Endodermal cell (in vitro differentiated cells): ENCODE results near the gene ASPG. TPM values are rescaled to one million over a fixed set of nuclear protein-coding genes. Genes with fewer than 3 reads are reported as not detected.

Experiments used
- DNase-seq: peaks from one replicate; pipeline ENCODE4 v3.0.0-alpha.2; 2017
- H3K27ac ChIP-seq: 2 replicates; pipeline ENCODE4 v1.5.1; 2013; ENCODE audit warnings: mild to moderate bottlenecking, low read depth, low read length, moderate library complexity
- H3K27me3 ChIP-seq: 2 replicates; pipeline ENCODE4 v1.6.1; 2013; ENCODE audit warnings: mild to moderate bottlenecking, low read length, moderate library complexity; ENCODE audit not compliant: insufficient read depth, control insufficient read depth, poor library complexity, severe bottlenecking
- H3K36me3 ChIP-seq: 2 replicates; pipeline ENCODE4 v1.7.0; 2013; ENCODE audit warnings: mild to moderate bottlenecking, low read length, moderate library complexity; ENCODE audit not compliant: control insufficient read depth, insufficient read depth
- H3K4me1 ChIP-seq: one replicate; pipeline ENCODE4 v1.7.0; 2013; ENCODE audit warnings: low read length; ENCODE audit not compliant: control insufficient read depth, insufficient read depth
- H3K4me3 ChIP-seq: 2 replicates; pipeline ENCODE4 v1.5.1; 2013; ENCODE audit warnings: mild to moderate bottlenecking, low read length, moderate library complexity
- H3K9ac ChIP-seq: 2 replicates; pipeline ENCODE4 v1.6.1; 2013; ENCODE audit warnings: mild to moderate bottlenecking, low read length, moderate library complexity; ENCODE audit not compliant: poor library complexity, severe bottlenecking; ENCODE audit errors: extremely low read depth
- H3K9me3 ChIP-seq: 2 replicates; pipeline ENCODE4 v1.6.1; 2013; ENCODE audit warnings: mild to moderate bottlenecking, low read length, moderate library complexity; ENCODE audit not compliant: control insufficient read depth
- H3K27ac Mint-ChIP-seq: 2 replicates; pipeline ENCODE4 v1.8.0; 2020; ENCODE audit warnings: mixed read lengths
- H3K27me3 Mint-ChIP-seq: 2 replicates; pipeline ENCODE4 v1.8.0; 2021; ENCODE audit warnings: mild to moderate bottlenecking, mixed read lengths; ENCODE audit not compliant: insufficient read depth
- H3K36me3 Mint-ChIP-seq: 2 replicates; pipeline ENCODE4 v1.8.0; 2020; ENCODE audit warnings: low read depth, mixed read lengths
- H3K4me1 Mint-ChIP-seq: 2 replicates; pipeline ENCODE4 v1.8.0; 2020; ENCODE audit warnings: mixed read lengths
- H3K4me3 Mint-ChIP-seq: 2 replicates; pipeline ENCODE4 v1.8.0; 2020; ENCODE audit warnings: mild to moderate bottlenecking, moderate library complexity, mixed read lengths
- H3K9me3 Mint-ChIP-seq: 2 replicates; pipeline ENCODE4 v1.8.0; 2020; ENCODE audit warnings: mild to moderate bottlenecking, mixed read lengths
- whole genome bisulfite sequencing, 2 experiments: methylation state at CpG; one replicate each; pipeline versions ENCODE4 v1.1.5 to v1.1.7; 2013; ENCODE audit warnings: missing lambda C conversion rate in 2 of 2, mixed read lengths in 1 of 2; ENCODE audit not compliant: insufficient coverage in 1 of 2, insufficient read length in 1 of 2; 5-methylcytosine and 5-hydroxymethylcytosine counted together
- total RNA-seq, 2 donors: library from RNA; stranded (reverse); fragmentation: NEBNext Ultra II Directional in 1 of 2; extraction: Animal tissue kit (Norgen Biotek cat#: 25700) in 1 of 2; gene quantifications; 2 replicates in 1 of 2; 3 replicates in 1 of 2; pipeline ENCODE4 v1.2.1, GENCODE V29; 2021
- TF ChIP-seq, protein P1 (sequence below): fragments of 200-600 bp; sonication (generic); conservative IDR thresholded peaks from 2 replicates; pipeline ENCODE4 v1.5.0; 2021; ENCODE audit warnings: antibody characterized with exemption, mild to moderate bottlenecking

ASPG gene
- total RNA-seq, 2 donors from 2014 or later: 0.71 to 1.4 TPM

DNA sequence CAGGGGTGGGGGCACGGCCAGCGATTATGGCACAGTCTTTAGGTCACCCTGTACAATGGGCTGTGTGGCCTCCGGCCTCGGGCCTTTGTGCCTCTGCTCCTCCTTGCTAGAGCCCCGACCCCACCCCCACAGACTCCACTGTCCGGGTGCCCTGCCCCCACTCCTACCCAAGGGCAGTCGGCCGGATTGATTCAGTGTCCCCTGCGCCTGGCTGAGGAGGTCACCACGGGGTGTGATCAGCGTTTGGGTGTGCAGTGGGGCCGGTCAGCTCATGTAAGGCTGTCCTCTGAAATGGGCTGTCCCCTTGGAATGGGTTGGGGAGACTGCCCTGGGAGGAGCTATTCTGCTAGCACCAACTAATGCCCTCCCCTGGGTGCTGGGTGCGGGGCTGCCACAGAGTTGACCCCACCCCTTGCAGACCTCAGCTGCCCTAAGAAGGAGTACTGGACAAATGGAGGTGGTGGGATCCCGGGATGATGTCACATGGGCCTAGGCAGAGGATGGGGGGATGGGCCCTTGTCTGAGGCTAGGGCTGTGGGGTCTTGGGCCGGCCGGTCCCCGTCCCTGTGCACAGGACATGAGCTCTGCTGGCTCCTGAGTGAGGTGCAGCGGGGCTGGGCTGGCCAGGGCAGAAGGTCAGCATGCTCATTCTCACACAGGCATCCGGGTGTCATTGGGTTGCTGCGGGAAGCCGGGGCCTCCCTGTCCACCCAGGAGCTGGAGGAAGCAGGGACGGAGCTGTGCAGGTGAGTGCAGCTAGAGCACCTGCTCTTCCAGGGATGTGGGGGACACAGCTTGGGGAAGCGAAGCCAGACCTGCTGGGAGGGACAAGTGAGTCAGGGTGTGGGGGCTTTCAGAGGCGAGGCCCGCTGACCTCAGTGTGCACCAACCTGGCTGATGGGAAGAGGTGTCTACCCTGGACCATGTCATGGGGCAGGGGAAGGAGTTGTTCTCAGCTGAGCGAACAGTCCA, 23.4 kb downstream of the ASPG start:
- no peaks in the 10 kb centered on the region for H3K4me1 Mint-ChIP-seq
- DNase-seq: peak; percentile 48

DNA sequence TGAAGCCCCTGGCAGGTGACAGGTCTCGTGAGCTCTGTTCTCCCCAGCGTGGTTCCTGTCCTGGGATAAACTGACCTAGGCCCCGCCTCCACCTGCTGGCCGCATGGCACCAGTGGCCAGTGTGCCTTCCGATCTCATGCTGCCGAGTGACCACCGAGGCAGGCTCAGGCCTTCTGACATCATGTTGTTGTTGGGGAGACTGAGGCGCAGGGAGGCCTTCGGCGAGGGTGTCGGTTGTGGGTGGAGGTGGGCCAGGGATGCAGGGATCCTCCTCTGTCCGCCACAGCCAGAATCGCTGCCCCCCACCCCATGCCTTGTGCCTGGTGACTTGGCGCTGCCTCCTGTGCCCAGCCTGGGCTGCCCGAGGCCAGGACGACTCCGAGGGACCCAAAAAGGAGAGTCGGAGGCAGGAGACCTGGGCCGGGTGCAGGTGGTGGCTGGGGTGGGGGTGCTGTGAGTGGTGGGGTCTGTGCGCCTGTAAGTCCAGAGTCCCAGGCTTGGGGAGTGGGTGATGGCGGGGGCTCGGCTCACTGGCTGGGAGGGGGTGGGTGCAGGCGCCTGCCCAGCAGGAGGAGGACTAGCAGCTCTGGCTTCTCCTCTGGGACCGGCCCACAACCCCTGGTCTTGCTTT, 24.3 kb downstream of the ASPG start:
- H3K27ac ChIP-seq: no peak overlapping the region
- Mint-ChIP-seq H3K27me3 (peaks cover 8% of the 10 kb centered on the region), H3K4me1 (no peaks in the 10 kb centered on the region), H3K36me3 (no peaks in the 10 kb centered on the region), H3K4me3 (no peak overlapping the region), H3K9me3 (no peaks in the 10 kb centered on the region), H3K27ac (no peak overlapping the region)
- DNase-seq: peak; percentile 43
- TF ChIP-seq, protein P1, sequence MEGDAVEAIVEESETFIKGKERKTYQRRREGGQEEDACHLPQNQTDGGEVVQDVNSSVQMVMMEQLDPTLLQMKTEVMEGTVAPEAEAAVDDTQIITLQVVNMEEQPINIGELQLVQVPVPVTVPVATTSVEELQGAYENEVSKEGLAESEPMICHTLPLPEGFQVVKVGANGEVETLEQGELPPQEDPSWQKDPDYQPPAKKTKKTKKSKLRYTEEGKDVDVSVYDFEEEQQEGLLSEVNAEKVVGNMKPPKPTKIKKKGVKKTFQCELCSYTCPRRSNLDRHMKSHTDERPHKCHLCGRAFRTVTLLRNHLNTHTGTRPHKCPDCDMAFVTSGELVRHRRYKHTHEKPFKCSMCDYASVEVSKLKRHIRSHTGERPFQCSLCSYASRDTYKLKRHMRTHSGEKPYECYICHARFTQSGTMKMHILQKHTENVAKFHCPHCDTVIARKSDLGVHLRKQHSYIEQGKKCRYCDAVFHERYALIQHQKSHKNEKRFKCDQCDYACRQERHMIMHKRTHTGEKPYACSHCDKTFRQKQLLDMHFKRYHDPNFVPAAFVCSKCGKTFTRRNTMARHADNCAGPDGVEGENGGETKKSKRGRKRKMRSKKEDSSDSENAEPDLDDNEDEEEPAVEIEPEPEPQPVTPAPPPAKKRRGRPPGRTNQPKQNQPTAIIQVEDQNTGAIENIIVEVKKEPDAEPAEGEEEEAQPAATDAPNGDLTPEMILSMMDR: no peak
- WGBS, 2 experiments: 90 to 100% methylated on average over 6 to 24 of the region's 24 CpGs
- no peaks in the 10 kb centered on the region for H3K36me3 ChIP-seq
- no peaks in the 10 kb centered on the region for H3K4me1 ChIP-seq
- no peaks in the 10 kb centered on the region for H3K9me3 ChIP-seq
- peaks cover 1% of the 10 kb centered on the region for H3K27me3 ChIP-seq
- H3K9ac ChIP-seq: no peak overlapping the region
- H3K4me3 ChIP-seq: no peak overlapping the region

More for the DNA sequence above, 23.4 kb downstream of the ASPG start:
- Histone ChIP-seq H3K9me3 (no peaks in the 10 kb centered on the region), H3K9ac (no peak overlapping the region), H3K27me3 (no peaks in the 10 kb centered on the region), H3K27ac (no peak overlapping the region), H3K4me3 (no peak overlapping the region), H3K36me3 (no peaks in the 10 kb centered on the region), H3K4me1 (no peaks in the 10 kb centered on the region)
- Mint-ChIP-seq H3K36me3 (no peaks in the 10 kb centered on the region), H3K27me3 (no peaks in the 10 kb centered on the region), H3K4me3 (no peak overlapping the region), H3K9me3 (no peaks in the 10 kb centered on the region), H3K27ac (no peak overlapping the region)
- 73 to 85% methylated on average over 16 to 26 of the region's 26 CpGs for WGBS, 2 experiments
- TF ChIP-seq, protein P1: no peak

DNA sequence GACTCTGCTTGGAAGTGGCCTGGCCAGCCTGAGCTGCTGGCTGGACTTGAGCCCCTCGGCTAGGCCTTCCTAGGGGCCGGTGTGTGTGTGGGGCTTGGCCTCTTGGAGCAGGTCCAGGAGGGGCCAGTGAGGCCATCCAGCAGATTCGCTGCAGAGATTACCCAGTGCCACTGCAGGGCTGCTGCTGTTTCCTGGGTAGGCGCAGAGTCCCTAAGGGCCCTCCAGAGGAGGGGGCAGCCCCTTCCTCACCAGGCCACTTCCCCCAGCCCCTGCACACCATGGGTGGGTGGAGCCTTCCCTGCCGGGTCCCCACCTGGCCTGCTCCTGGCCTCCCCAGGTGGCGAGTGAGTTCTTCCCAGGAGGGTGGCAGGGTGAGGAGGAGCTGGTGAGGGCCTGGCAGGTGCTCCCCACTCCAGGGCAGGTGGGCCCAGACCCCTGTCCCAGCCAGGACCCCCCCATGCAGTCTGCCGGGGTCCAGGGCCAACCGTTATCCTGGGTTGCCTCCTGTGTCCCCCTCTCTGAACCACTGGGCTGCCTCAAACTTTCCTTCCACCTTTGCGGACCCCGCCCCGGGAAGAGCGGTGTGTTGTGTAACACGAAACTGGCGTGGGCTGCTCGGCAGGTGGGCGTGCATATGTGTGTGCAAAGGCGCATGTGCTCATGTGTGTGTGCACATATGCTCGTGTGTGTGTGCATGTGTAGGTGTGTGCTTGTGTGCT, 25.1 kb downstream of the ASPG start:
- WGBS, 2 experiments: 87 to 97% methylated on average over 11 to 18 of the region's 18 CpGs
- Histone ChIP-seq H3K4me3 (no peak overlapping the region), H3K36me3 (no peaks in the 10 kb centered on the region), H3K9ac (no peak overlapping the region), H3K4me1 (no peaks in the 10 kb centered on the region), H3K9me3 (no peaks in the 10 kb centered on the region), H3K27ac (no peak overlapping the region), H3K27me3 (peaks cover 9% of the 10 kb centered on the region)
- no peak overlapping the region for H3K4me3 Mint-ChIP-seq
- TF ChIP-seq, protein P1: no peak
- H3K9me3 Mint-ChIP-seq: no peaks in the 10 kb centered on the region
- no peak overlapping the region for H3K27ac Mint-ChIP-seq
- H3K36me3 Mint-ChIP-seq: no peaks in the 10 kb centered on the region
- peaks cover 16% of the 10 kb centered on the region for H3K27me3 Mint-ChIP-seq
- H3K4me1 Mint-ChIP-seq: no peaks in the 10 kb centered on the region
- peak; percentile 38 for DNase-seq
